ENCODE measurements around the gene SPN.
"Not testable (repeated sequence)": the region's sequence is repeated elsewhere in the genome, so short reads cannot be mapped to it uniquely, and the experiment has no call there.

- not testable (repeated sequence) for TF ChIP-seq ZNF184 (tag by site-specific recombination; IDR thresholded peaks at IDR 0.05); CTCF (tag by site-specific recombination; IDR thresholded peaks at IDR 0.05); ZNF76 (tag by site-specific recombination; IDR thresholded peaks at IDR 0.05; ENCODE audit: borderline replicate concordance, low read depth); YY1 (tag by site-specific recombination; IDR thresholded peaks at IDR 0.05); SETDB1 (IDR thresholded peaks at IDR 0.05; ENCODE audit: insufficient read length, low read length); ZNF280C (tag by site-specific recombination; IDR thresholded peaks at IDR 0.05); ZSCAN23 (tag by site-specific recombination; IDR thresholded peaks at IDR 0.05); WT1 (tag by site-specific recombination; IDR thresholded peaks at IDR 0.05)
Observed at GRCh38 chr16:29626778-29627331, 36.2 kb upstream of the SPN start.
